ENCODE measurements around the gene CDH5.

DNA sequence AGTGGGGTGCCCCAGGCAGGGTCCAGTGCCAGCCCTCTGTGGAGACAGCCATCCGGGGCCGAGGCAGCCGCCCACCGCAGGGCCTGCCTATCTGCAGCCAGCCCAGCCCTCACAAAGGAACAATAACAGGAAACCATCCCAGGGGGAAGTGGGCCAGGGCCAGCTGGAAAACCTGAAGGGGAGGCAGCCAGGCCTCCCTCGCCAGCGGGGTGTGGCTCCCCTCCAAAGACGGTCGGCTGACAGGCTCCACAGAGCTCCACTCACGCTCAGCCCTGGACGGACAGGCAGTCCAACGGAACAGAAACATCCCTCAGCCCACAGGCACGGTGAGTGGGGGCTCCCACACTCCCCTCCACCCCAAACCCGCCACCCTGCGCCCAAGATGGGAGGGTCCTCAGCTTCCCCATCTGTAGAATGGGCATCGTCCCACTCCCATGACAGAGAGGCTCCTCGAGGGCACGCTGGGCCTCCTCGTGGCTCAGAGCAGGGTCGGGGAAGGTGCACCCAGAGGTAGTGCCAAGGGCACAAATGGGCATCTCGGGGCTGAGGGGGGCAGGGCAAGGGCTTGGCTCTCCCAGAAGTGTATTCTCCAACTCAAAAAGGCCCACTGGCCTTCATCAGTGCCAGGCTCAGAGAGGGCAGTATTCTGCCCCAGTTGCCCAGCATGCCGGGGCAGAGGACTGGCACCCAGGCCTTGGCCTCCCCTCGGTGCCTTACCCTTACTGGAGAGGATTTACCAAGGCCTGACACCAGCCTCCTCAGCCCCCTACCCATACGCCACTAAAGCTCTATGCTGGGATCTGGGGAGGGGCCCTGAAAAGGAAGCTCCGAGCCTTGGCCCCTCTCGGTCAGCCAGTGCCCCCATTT is at the start of gene CDH5:
- TF ChIP-seq PHF8 (conservative IDR thresholded peaks at IDR 0.05; ENCODE audit: low read depth, low read length) (no peak), CHD1 (IDR thresholded peaks at IDR 0.05; ENCODE audit: low read depth, low read length) (no peak), MAFK (IDR thresholded peaks at IDR 0.05; ENCODE audit: low read depth, low read length) (no peak), POLR2A (IDR thresholded peaks at IDR 0.05; ENCODE audit: control extremely low read depth in 1 of 2, low read depth in 2 of 2, low read length in 2 of 2) (no peak), RFX5 (IDR thresholded peaks at IDR 0.05; ENCODE audit: borderline replicate concordance, low read depth, low read length) (no peak), YY1 (IDR thresholded peaks at IDR 0.05; ENCODE audit: low read depth, low read length) (no peak), POLR2AphosphoS5 (IDR thresholded peaks at IDR 0.05; ENCODE audit: low read depth, low read length) (no peak)
- TF ChIP-seq, protein P1, sequence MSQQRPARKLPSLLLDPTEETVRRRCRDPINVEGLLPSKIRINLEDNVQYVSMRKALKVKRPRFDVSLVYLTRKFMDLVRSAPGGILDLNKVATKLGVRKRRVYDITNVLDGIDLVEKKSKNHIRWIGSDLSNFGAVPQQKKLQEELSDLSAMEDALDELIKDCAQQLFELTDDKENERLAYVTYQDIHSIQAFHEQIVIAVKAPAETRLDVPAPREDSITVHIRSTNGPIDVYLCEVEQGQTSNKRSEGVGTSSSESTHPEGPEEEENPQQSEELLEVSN (IDR thresholded peaks at IDR 0.05), result no peak
- TF ChIP-seq, protein P2, sequence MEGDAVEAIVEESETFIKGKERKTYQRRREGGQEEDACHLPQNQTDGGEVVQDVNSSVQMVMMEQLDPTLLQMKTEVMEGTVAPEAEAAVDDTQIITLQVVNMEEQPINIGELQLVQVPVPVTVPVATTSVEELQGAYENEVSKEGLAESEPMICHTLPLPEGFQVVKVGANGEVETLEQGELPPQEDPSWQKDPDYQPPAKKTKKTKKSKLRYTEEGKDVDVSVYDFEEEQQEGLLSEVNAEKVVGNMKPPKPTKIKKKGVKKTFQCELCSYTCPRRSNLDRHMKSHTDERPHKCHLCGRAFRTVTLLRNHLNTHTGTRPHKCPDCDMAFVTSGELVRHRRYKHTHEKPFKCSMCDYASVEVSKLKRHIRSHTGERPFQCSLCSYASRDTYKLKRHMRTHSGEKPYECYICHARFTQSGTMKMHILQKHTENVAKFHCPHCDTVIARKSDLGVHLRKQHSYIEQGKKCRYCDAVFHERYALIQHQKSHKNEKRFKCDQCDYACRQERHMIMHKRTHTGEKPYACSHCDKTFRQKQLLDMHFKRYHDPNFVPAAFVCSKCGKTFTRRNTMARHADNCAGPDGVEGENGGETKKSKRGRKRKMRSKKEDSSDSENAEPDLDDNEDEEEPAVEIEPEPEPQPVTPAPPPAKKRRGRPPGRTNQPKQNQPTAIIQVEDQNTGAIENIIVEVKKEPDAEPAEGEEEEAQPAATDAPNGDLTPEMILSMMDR (IDR thresholded peaks at IDR 0.05; ENCODE audit: control extremely low read depth in 1 of 3, insufficient read depth in 1 of 3, low read depth in 1 of 3, low read length in 3 of 3), result no peak
- TF ChIP-seq, protein P3, sequence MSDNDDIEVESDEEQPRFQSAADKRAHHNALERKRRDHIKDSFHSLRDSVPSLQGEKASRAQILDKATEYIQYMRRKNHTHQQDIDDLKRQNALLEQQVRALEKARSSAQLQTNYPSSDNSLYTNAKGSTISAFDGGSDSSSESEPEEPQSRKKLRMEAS (IDR thresholded peaks at IDR 0.05), result no peak
